Heart right ventricle (tissue), 16 donors: Measurements from ENCODE around the gene INCA1. TPM values are rescaled to one million over a fixed set of nuclear protein-coding genes. Genes with fewer than 3 reads are reported as not detected.

Experiments
- ATAC-seq, 8 donors: fragments of 200-7000 bp; cut with Tn5 transposase; one replicate each; pipeline ENCODE4 v1.9.1; 2020; ENCODE audit warnings: mild to moderate bottlenecking in 8 of 8, moderate library complexity in 8 of 8, moderate number of reproducible peaks in 1 of 8
- DNase-seq, 2 donors: peaks; one replicate each; pipeline ENCODE4 v3.0.0-alpha.2; 2020
- H3K27ac ChIP-seq, 10 donors: fragments of 200-600 bp; sonication (generic) in 2 of 10; one replicate each; pipeline versions ENCODE4 v1.5.0 to v1.8.0; 2020 to 2022; ENCODE audit warnings: mild to moderate bottlenecking in 3 of 10
- H3K27me3 ChIP-seq, 7 donors: fragments of 200-600 bp; one replicate each; pipeline ENCODE4 v1.8.0; 2021 to 2022; ENCODE audit warnings: mild to moderate bottlenecking in 2 of 7
- H3K36me3 ChIP-seq, 9 donors: fragments of 200-600 bp; sonication (generic) in 1 of 9; one replicate each; pipeline versions ENCODE4 v1.5.0 to v1.8.0; 2020 to 2022; ENCODE audit warnings: mild to moderate bottlenecking in 2 of 9
- H3K4me1 ChIP-seq, 9 donors: fragments of 200-600 bp; sonication (generic) in 1 of 9; one replicate each; pipeline versions ENCODE4 v1.5.0 to v1.8.0; 2020 to 2022; ENCODE audit warnings: mild to moderate bottlenecking in 4 of 9
- H3K4me3 ChIP-seq, 10 donors: fragments of 200-600 bp; sonication (generic) in 2 of 10; one replicate each; pipeline versions ENCODE4 v1.5.0 to v1.8.0; 2020 to 2022; ENCODE audit warnings: mild to moderate bottlenecking in 7 of 10, moderate library complexity in 2 of 10
- H3K9me3 ChIP-seq, 11 donors: fragments of 200-600 bp in 10 of 11; sonication (generic) in 2 of 11; one replicate each; pipeline versions ENCODE4 v1.5.0 to v1.8.0; 2013 to 2022; ENCODE audit warnings: mild to moderate bottlenecking in 2 of 11, control low read depth in 1 of 11, moderate library complexity in 1 of 11
- WGBS, 2 donors: extraction: QIAGEN DNeasy Blood & Tissue Kit; methylation state at CpG; one replicate each; pipeline ENCODE4 v1.1.7; 2013; ENCODE audit warnings: inconsistent platforms in 1 of 2; 5-methylcytosine and 5-hydroxymethylcytosine counted together
- intact Hi-C, 10 donors: fragments of 100-400 bp; cut with DNase I; formaldehyde crosslinking; loops; one replicate each; pipeline versions ENCODE4 v1.11.1 to v1.14.2; 2022
- polyA plus RNA-seq, 2 donors: library from polyadenylated mRNA; stranded (reverse); fragments of 200-250 nt; gene quantifications; one replicate each; pipeline ENCODE4 v1.2.3, GENCODE V29; 2013
- total RNA-seq, 10 donors: library from RNA; stranded (reverse); fragmentation: NEBNext Ultra II Directional in 3 of 10; extraction: Animal tissue kit (Norgen Biotek cat#: 25700) in 3 of 10; gene quantifications; one replicate each; pipeline versions ENCODE4 v1.2.1 to v1.2.4, GENCODE V29; 2021 to 2023
- TF ChIP-seq, protein P1 (sequence below), 9 donors: fragments of 200-600 bp; sonication (generic) in 2 of 9; IDR thresholded peaks; one replicate each; pipeline versions ENCODE4 v1.5.0 to v1.8.0; 2021 to 2022; ENCODE audit warnings: antibody characterized with exemption in 9 of 9, mild to moderate bottlenecking in 5 of 9, moderate library complexity in 1 of 9
- donor health status: Arrhythmogenic right ventricular cardiomyopathy.
- donor health status: ischemic (EF 13 %, LVEDD 7.1; RV severe dilation, severe dysfunction).
- donor health status: healthy with polysubstance abuse.
- donor health status: DM: no; HTN: yes; CAD: no.
- donor health status: DM: no; HTN: no; CAD: no.
- donor health status: ischemic (EF 25% LVEDD 6.9; RV normal size, moderate dysfunction).
- donor health status: ischemic (EF 25% LVEDD 5.7; RV mildly dilated, moderate dysfunction).
- donor health status: healthy.
- donor health status: DM: yes; HTN: yes; CAD: no.
- donor health status: Ischemic cardiomyopathy.
- donor health status: ischemic (EF 35%, LVEDD 5.7; RV mildly dilated, moderate dysfunction).
- donor health status: nonischemic (EF 11% LVEDD 7.7; RV severe dilation, severe dysfunction).
- donor health status: DM: yes; HTN: yes; CAD: no.
- donor health status: PGD.
- donor health status: ischemic (EF 29% LVEDD 5.4; RV normal size, mild dysfunction).
- donor health status: nonischemic (EF 23%, LVEDD 6.1; RV moderate dilation, normal function).

The INCA1 gene
- total and polyA plus RNA-seq, 12 donors: 0.83 to 7.8 (median 2.2) TPM

DNA sequence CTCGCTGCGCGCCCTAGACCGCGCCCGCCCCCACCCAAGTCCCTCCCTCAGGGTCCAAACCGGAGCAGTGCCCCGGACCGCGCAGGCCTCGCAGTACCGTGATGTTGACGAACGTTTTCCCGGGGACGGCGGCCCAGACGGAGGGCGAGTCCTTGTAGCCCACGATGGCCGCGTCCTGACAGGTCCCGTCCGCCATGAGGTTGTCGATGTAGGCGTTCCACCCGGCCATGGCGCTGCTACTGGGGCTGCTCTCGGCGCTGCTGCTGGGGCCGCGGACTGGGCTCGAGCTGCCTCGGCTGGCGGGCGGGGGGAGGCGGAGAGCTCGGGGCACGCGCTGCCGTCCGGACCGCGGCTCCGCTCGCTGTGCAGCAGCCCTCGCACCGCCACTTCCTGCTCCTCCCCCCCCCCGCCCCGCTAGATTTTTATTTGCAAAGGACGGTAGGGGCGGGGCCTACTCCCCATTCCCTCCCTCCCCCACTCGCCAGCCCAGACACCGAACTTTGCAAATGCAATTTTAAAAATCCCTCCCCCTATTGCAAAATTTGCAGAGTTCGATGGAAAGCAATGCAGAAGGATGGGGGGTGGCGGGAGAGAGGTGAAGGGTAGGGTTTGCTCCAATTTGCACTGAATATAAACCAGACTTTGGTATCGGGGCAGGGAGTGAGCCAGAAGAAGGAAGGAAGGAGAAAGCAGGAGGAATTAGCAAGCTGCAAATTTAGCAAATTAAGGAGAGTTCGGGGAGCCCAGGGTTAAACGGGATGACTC, 49.0 kb downstream of the INCA1 start, which contains the start of gene PFN1:
PFN1 (minus strand) TSS at position 365 of the 765 bp plus-strand sequence; CDS start at position 229, 136 bp downstream.
- Histone ChIP-seq H3K27ac (peak within 1 kb of the TSS; percentile 89 to 100 (median 99)), H3K4me1 (peaks cover 18 to 77% (median 51%) of the 10 kb centered on the region in 9 donors), H3K27me3 (no peaks in the 10 kb centered on the region), H3K4me3 (peak within 1 kb of the TSS; percentile 67 to 100 (median 98)), H3K9me3 (no peaks in the 10 kb centered on the region), H3K36me3 (peaks cover 0 to 41% (median 6%) of the 10 kb centered on the region in 9 donors)
- WGBS, 2 donors: 0% methylated on average over 53 to 59 of the region's 59 CpGs
- intact Hi-C loops: loop anchor here in 4 of 10 donors (1.0 to 5.0 kb wide), 6 partner anchors 8 to 49 kb away; partner anchors contain the start of genes SPAG7 (in 2 of the 4), CAMTA2 (in 1 of the 4), INCA1 (in 1 of the 4) and KIF1C (in 1 of the 4)
- TF ChIP-seq, protein P1, sequence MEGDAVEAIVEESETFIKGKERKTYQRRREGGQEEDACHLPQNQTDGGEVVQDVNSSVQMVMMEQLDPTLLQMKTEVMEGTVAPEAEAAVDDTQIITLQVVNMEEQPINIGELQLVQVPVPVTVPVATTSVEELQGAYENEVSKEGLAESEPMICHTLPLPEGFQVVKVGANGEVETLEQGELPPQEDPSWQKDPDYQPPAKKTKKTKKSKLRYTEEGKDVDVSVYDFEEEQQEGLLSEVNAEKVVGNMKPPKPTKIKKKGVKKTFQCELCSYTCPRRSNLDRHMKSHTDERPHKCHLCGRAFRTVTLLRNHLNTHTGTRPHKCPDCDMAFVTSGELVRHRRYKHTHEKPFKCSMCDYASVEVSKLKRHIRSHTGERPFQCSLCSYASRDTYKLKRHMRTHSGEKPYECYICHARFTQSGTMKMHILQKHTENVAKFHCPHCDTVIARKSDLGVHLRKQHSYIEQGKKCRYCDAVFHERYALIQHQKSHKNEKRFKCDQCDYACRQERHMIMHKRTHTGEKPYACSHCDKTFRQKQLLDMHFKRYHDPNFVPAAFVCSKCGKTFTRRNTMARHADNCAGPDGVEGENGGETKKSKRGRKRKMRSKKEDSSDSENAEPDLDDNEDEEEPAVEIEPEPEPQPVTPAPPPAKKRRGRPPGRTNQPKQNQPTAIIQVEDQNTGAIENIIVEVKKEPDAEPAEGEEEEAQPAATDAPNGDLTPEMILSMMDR (IDR thresholded peaks at IDR 0.05): no peak
- DNase-seq (peak; percentile 87 to 91), ATAC-seq (peak; percentile 61 to 85 (median 76))

DNA sequence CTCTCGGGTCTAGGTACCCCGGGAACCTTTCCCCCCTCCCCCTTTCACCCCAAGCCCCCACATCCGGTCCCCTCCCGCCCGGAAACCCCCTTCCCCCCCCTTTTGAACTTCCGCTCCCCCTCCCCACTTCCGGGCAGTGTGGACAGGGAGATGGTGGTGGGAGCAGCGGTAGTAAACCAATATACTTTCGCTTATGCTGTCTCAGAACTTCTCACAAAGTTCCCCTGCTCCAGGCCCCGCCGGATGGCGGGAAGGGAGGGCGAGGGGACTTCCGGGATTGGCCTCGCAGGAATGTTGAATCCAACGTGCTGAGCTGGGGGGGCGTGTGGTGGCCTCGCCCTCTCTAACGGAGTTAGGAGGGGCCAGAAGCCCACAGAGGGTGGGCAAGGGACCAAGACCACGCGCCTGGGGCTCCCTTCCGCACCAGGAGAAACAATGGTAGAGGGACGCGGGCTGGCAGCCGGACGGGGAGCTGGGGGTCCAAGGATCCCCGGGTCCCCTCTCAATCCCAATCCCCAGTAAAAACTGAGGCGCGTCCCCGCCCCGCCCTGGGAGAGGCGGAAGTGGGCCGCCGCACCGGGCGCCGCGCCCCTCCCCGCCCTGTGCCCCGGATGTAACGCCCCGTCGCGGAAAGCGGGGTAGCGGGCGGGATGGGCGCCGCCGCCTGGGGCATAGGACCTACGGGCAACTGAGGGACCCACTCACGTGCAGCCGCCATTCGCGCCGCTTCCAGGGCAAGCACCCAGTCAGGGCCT, 49.7 kb downstream of the INCA1 start:
- Histone ChIP-seq H3K4me1 (peaks cover 18 to 77% (median 53%) of the 10 kb centered on the region in 9 donors), H3K36me3 (peaks cover 0 to 49% (median 13%) of the 10 kb centered on the region in 9 donors), H3K27ac (peak overlapping the region; percentile 89 to 100 (median 99)), H3K27me3 (no peaks in the 10 kb centered on the region), H3K4me3 (peak overlapping the region; percentile 67 to 100 (median 98)), H3K9me3 (no peaks in the 10 kb centered on the region)
- intact Hi-C loops: loop anchor here in 4 of 10 donors (1.0 to 5.0 kb wide), 6 partner anchors 7 to 50 kb away; partner anchors contain the start of genes SPAG7 (in 2 of the 4), CAMTA2 (in 1 of the 4), INCA1 (in 1 of the 4) and KIF1C (in 1 of the 4)
- WGBS, 2 donors: 0 to 1% methylated on average over 56 of the region's 56 CpGs
- ATAC-seq (peak; percentile 22 to 47 (median 36)), DNase-seq (peak; percentile 53 to 66)
- TF ChIP-seq, protein P1 (IDR thresholded peaks at IDR 0.05): no peak

DNA sequence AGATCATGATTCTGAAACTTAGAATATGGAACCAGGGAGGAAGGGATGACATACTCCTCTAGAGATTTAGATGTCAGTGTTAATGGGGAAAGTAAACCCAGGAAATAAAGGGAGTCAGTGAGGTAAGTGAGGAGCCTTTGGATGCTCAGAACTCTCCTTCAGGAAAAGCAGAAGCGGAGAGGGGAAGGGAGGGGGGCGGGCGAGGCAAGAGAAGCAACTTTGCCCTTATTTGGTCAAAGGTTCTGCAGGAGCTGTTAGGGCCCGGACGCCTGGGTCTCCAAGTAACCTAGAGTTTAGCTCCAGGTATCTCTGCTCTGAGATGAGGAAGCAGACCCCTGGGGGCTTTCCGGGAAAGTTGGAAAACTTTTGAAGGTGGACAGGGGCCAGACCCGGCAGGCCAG, 50.3 kb downstream of the INCA1 start:
- H3K27me3 ChIP-seq: no peaks in the 10 kb centered on the region
- peak overlapping the region; percentile 67 to 100 (median 98) for H3K4me3 ChIP-seq
- H3K9me3 ChIP-seq: no peaks in the 10 kb centered on the region
- peaks cover 18 to 78% (median 57%) of the 10 kb centered on the region in 9 donors for H3K4me1 ChIP-seq
- peaks cover 0 to 54% (median 15%) of the 10 kb centered on the region in 9 donors for H3K36me3 ChIP-seq
- peak overlapping the region; percentile 89 to 100 (median 99) for H3K27ac ChIP-seq
- intact Hi-C loops: loop anchor here in 2 of 10 donors (5.0 kb wide), 2 partner anchors 40 to 50 kb away; partner anchors contain the start of genes INCA1 (in 1 of the 2) and KIF1C (in 1 of the 2)
- TF ChIP-seq, protein P1 (IDR thresholded peaks at IDR 0.05): no peak
- ATAC-seq (no peak), DNase-seq (no peak)
- 5 to 6% methylated on average over 7 of the region's 7 CpGs for WGBS, 2 donors
